Activated CD8-positive, alpha-beta T cell treated with anti-CD3 and anti-CD28 coated beads for 36 hours (primary cell): ENCODE results near the gene FASTKD3. TPM values are rescaled to one million over a fixed set of nuclear protein-coding genes. Genes with fewer than 3 reads are reported as not detected.

Experiments used
- ATAC-seq: fragments of 200-7000 bp; cut with Tn5 transposase; one replicate; pipeline ENCODE4 v1.10.0; 2021; ENCODE audit warnings: mild to moderate bottlenecking, moderate library complexity
- CTCF ChIA-PET: fragments of 350-600 bp; sonication (Branson Sonifier 250); formaldehyde crosslinking; loops from one replicate; lab custom pipeline; 2021; ENCODE audit warnings: antibody characterized with exemption; lab: Charles Lee
- POLR2A ChIA-PET: fragments of 350-600 bp; sonication (Branson Sonifier 250); formaldehyde crosslinking; loops from one replicate; lab custom pipeline; 2021; ENCODE audit warnings: antibody characterized with exemption; lab: Charles Lee
- DNase-seq: peaks from one replicate; pipeline ENCODE4 v3.0.0-alpha.2; 2020
- H3K27ac Mint-ChIP-seq: one replicate; pipeline ENCODE4 v1.8.0; 2021; ENCODE audit warnings: mild to moderate bottlenecking, mixed read lengths
- H3K27me3 Mint-ChIP-seq: one replicate; pipeline ENCODE4 v1.8.0; 2021; ENCODE audit warnings: mixed read lengths
- H3K36me3 Mint-ChIP-seq: one replicate; pipeline ENCODE4 v1.8.0; 2021; ENCODE audit warnings: low read depth, mixed read lengths
- H3K4me1 Mint-ChIP-seq: one replicate; pipeline ENCODE4 v1.8.0; 2021; ENCODE audit warnings: low read depth, mixed read lengths
- H3K4me3 Mint-ChIP-seq: one replicate; pipeline ENCODE4 v1.8.0; 2021; ENCODE audit warnings: mild to moderate bottlenecking, moderate library complexity, mixed read lengths
- H3K9me3 Mint-ChIP-seq: one replicate; pipeline ENCODE4 v1.8.0; 2021; ENCODE audit warnings: mixed read lengths
- intact Hi-C: fragments of 100-400 bp; cut with micrococcal nuclease; formaldehyde crosslinking; loops from one replicate; pipeline ENCODE4 v1.10.0; 2022
- total RNA-seq, 2 experiments: library from RNA; stranded (reverse); gene quantifications; one replicate each; pipeline ENCODE4 v1.2.3, GENCODE V29; 2021
- TF ChIP-seq, protein P1 (sequence below): fragments of 200-600 bp; IDR thresholded peaks from one replicate; pipeline ENCODE4 v1.8.0; 2022; ENCODE audit warnings: antibody characterized with exemption, mild to moderate bottlenecking

FASTKD3 gene
- total RNA-seq, 2 experiments from 2014 or later: 10.6 to 10.7 TPM

DNA sequence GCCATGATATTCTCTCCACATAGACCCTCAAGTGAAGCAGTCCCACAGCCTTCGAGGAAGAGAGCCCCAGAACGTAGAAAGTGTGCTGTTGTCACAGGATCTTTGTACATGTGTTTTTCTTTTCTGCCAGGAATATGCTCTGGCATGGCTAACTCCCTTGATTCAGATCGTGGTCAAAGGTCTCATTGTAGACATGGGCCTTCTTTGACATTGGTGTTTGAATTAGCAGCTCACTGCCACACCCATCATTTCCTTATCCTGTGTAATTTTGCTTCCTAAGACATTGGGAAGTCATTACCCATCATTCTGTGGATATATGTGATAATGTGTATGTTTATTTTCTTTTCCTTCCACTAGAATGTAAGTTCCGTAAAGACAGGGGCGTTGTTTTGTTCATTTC is 25.6 kb upstream of the FASTKD3 start:
- TF ChIP-seq, protein P1, sequence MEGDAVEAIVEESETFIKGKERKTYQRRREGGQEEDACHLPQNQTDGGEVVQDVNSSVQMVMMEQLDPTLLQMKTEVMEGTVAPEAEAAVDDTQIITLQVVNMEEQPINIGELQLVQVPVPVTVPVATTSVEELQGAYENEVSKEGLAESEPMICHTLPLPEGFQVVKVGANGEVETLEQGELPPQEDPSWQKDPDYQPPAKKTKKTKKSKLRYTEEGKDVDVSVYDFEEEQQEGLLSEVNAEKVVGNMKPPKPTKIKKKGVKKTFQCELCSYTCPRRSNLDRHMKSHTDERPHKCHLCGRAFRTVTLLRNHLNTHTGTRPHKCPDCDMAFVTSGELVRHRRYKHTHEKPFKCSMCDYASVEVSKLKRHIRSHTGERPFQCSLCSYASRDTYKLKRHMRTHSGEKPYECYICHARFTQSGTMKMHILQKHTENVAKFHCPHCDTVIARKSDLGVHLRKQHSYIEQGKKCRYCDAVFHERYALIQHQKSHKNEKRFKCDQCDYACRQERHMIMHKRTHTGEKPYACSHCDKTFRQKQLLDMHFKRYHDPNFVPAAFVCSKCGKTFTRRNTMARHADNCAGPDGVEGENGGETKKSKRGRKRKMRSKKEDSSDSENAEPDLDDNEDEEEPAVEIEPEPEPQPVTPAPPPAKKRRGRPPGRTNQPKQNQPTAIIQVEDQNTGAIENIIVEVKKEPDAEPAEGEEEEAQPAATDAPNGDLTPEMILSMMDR: no peak
- Mint-ChIP-seq H3K27ac (peak overlapping the region; percentile 5), H3K36me3 (peaks cover 70% of the 10 kb centered on the region), H3K9me3 (no peaks in the 10 kb centered on the region), H3K27me3 (no peaks in the 10 kb centered on the region), H3K4me3 (no peak overlapping the region), H3K4me1 (peaks cover 11% of the 10 kb centered on the region)
- intact Hi-C loops: no loop called here
- CTCF ChIA-PET: no interaction called here
- DNase-seq: no peak
- no peak for ATAC-seq
- POLR2A ChIA-PET: no interaction called here

DNA sequence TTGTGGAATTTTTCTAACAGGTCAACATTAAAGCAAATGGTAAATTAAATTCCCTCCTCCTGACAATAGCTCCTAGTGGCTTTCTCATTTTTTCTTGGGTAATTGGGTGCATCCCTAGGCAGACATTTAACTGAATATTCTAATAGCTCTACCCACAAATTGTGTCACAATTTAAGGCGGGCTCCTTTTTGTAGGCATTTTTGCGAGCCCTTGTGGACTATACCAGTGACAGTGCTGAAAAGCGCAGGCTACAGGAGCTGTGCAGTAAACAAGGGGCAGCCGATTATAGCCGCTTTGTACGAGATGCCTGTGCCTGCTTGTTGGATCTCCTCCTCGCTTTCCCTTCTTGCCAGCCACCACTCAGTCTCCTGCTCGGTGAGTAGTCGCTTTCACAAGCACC is 20.1 kb upstream of the FASTKD3 start:
- Mint-ChIP-seq H3K27me3 (no peaks in the 10 kb centered on the region), H3K27ac (no peak overlapping the region)
- intact Hi-C loops: no loop called here

DNA sequence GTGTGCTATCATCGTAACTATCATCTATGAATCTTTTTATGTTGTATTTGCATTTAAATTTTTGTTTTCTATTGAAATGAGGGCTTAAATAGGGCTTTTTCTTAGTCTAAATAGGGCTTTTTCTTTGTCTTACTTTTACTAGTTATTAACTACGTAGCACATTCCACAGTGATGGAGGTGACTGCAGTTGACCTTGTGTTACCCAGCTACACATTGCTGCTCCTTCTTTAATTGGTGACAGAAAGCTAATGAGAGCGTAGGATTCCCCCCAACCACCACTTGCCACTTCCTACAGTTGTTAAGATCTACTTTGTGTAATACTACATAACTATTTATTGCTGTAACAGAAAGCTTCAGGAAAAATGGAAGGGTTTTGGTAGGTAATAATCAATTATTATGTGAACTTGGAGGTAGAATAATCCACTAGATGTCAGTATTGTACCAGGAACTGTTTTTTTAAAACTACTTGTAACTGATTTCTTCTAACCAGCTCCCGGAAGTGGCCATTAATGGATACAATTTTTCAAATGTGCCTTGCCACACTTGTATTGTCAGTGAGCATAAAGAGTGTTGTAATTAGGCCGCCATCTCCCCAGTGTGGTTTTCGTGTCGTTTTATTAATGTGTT is 18.1 kb upstream of the FASTKD3 start:
- H3K9me3 Mint-ChIP-seq: no peaks in the 10 kb centered on the region
- peaks cover 3% of the 10 kb centered on the region for H3K4me1 Mint-ChIP-seq
- no peak overlapping the region for H3K27ac Mint-ChIP-seq
- ChIA-PET POLR2A (no interaction called here), CTCF (interaction anchor here (0.6 to 3.3 kb wide), 18 partner anchors 9 to 640 kb away, joined by 3 to 24 read pairs (median 4); partner anchors contain the start of genes FASTKD3 and MTRR)
- intact Hi-C loops: no loop called here
- no peaks in the 10 kb centered on the region for H3K27me3 Mint-ChIP-seq
- H3K36me3 Mint-ChIP-seq: peaks cover 51% of the 10 kb centered on the region
- no peak overlapping the region for H3K4me3 Mint-ChIP-seq
- TF ChIP-seq, protein P1: peak; percentile 38
- DNase-seq (no peak), ATAC-seq (no peak)

More for the DNA sequence above, 20.1 kb upstream of the FASTKD3 start:
- H3K36me3 Mint-ChIP-seq: peaks cover 52% of the 10 kb centered on the region
- DNase-seq (no peak), ATAC-seq (no peak)
- TF ChIP-seq, protein P1: no peak
- H3K4me1 Mint-ChIP-seq: peaks cover 2% of the 10 kb centered on the region
- POLR2A ChIA-PET: no interaction called here
- no peak overlapping the region for H3K4me3 Mint-ChIP-seq
- CTCF ChIA-PET: interaction anchor here (0.9 to 3.3 kb wide), 2 partner anchors 8 to 21 kb away, joined by 3 to 24 read pairs; partner anchors contain the start of genes FASTKD3 and MTRR
- no peaks in the 10 kb centered on the region for H3K9me3 Mint-ChIP-seq

DNA sequence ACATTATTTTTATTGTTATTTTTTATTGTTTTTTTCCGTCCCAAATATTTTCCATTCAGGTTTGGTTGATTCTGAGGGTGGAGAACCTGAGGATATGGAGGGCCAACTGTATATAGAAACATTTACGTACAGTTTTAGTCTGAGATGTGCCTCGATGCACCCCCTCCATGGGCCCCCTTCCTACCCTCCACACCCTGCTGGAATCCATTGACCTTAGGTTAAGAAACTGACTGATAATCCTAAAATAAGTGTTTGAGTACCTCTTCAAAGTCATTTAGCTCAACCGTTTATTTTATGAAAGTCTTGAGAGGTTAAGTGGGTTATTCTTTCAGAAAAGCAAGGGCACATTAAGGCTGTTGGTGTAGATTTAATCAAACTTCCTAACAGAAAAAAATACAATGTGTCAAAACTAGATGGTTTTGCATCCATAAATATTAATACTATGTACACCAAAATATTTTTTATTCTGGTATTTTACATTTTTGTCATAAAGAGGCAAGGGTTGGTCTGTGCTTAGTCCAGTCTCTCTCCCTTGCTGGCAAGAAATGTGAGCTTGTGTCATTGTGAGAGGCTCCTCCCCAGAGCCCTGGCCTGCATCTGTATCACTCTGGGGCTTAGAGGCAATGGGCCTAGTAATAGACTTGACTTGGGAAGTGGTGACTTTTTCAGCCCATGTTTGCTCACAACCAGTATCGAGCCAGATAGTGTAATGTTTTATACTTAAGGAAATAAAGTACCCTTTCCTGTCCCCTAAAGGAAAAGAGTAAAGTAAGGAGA is 15.8 kb upstream of the FASTKD3 start:
- Mint-ChIP-seq H3K27ac (no peak overlapping the region), H3K4me1 (peaks cover 18% of the 10 kb centered on the region)
- intact Hi-C loops: no loop called here

More for the DNA sequence above, 15.8 kb upstream of the FASTKD3 start:
- DNase-seq (no peak), ATAC-seq (no peak)
- ChIA-PET CTCF (interaction anchor here (1.6 to 3.1 kb wide), 2 partner anchors 9 to 12 kb away, joined by 6 to 23 read pairs; no protein-coding TSS in a partner anchor), POLR2A (interaction anchor here (0.7 to 1.5 kb wide), 3 partner anchors 14 to 16 kb away, joined by 3 to 6 read pairs (median 3); partner anchors contain the start of genes FASTKD3 and MTRR)
- no peak overlapping the region for H3K4me3 Mint-ChIP-seq
- no peaks in the 10 kb centered on the region for H3K9me3 Mint-ChIP-seq
- TF ChIP-seq, protein P1: no peak
- H3K36me3 Mint-ChIP-seq: peaks cover 61% of the 10 kb centered on the region
- no peaks in the 10 kb centered on the region for H3K27me3 Mint-ChIP-seq
